Neural progenitor cell (in vitro differentiated cells): ENCODE results near the gene BMS1. TPM values are rescaled to one million over a fixed set of nuclear protein-coding genes. Genes with fewer than 3 reads are reported as not detected.

Source experiments
- DNase-seq: peaks from one replicate; pipeline ENCODE4 v3.0.0-alpha.2; 2016; ENCODE audit warnings: low spot score
- H2AFZ ChIP-seq: fragments of 200-600 bp; sonication (generic); replicated peaks from 2 replicates; pipeline ENCODE4 v1.6.1; 2016; ENCODE audit warnings: antibody characterized with exemption
- H3F3A ChIP-seq: fragments of 200-600 bp; sonication (generic); 2 replicates; pipeline ENCODE4 v1.6.1; 2016; ENCODE audit warnings: antibody characterized with exemption, low read depth
- H3K27ac ChIP-seq: fragments of 200-600 bp; sonication (generic); 2 replicates; pipeline ENCODE4 v1.5.1; 2016; ENCODE audit warnings: mild to moderate bottlenecking
- H3K27me3 ChIP-seq: fragments of 200-600 bp; sonication (generic); 2 replicates; pipeline ENCODE4 v1.6.1; 2016; ENCODE audit warnings: mild to moderate bottlenecking, moderate library complexity
- H3K36me3 ChIP-seq: fragments of 200-600 bp; sonication (generic); 2 replicates; pipeline ENCODE4 v1.5.1; 2016
- H3K4me1 ChIP-seq: fragments of 200-600 bp; sonication (generic); 2 replicates; pipeline ENCODE4 v1.6.1; 2016; ENCODE audit warnings: mixed run types
- H3K4me2 ChIP-seq: fragments of 200-600 bp; sonication (generic); 2 replicates; pipeline ENCODE4 v1.6.1; 2016
- H3K4me3 ChIP-seq: fragments of 200-600 bp; sonication (generic); 2 replicates; pipeline ENCODE4 v1.5.1; 2016
- H3K79me2 ChIP-seq: fragments of 200-600 bp; sonication (generic); 2 replicates; pipeline ENCODE4 v1.6.1; 2016; ENCODE audit warnings: low read depth
- H3K9ac ChIP-seq: fragments of 200-600 bp; sonication (generic); 2 replicates; pipeline ENCODE4 v1.6.1; 2016
- H3K9me3 ChIP-seq: fragments of 200-600 bp; sonication (generic); 2 replicates; pipeline ENCODE4 v1.5.1; 2016; ENCODE audit warnings: low read depth
- H4K20me1 ChIP-seq: fragments of 200-600 bp; sonication (generic); 2 replicates; pipeline ENCODE4 v1.6.1; 2016; ENCODE audit warnings: low read depth
- H3K27ac Mint-ChIP-seq: 3 replicates; pipeline ENCODE4 v1.8.0; 2021; ENCODE audit warnings: mixed read lengths
- H3K27me3 Mint-ChIP-seq: 2 replicates; pipeline ENCODE4 v1.8.0; 2022; ENCODE audit warnings: low read depth, mild to moderate bottlenecking, inconsistent platforms, moderate library complexity, mixed read lengths; ENCODE audit not compliant: insufficient read depth
- H3K36me3 Mint-ChIP-seq: 3 replicates; pipeline ENCODE4 v1.8.0; 2021; ENCODE audit warnings: mixed read lengths
- H3K4me1 Mint-ChIP-seq: 3 replicates; pipeline ENCODE4 v1.8.0; 2021; ENCODE audit warnings: mixed read lengths
- H3K4me3 Mint-ChIP-seq: 3 replicates; pipeline ENCODE4 v1.8.0; 2021; ENCODE audit warnings: mild to moderate bottlenecking, moderate library complexity, mixed read lengths
- H3K9me3 Mint-ChIP-seq: 3 replicates; pipeline ENCODE4 v1.8.0; 2020; ENCODE audit warnings: mixed read lengths
- CTCF ChIP-seq: fragments of 200-600 bp; sonication (generic); IDR thresholded peaks from 2 replicates; pipeline ENCODE4 v1.5.1; 2017; ENCODE audit warnings: antibody characterized with exemption, mild to moderate bottlenecking
- EZH2 ChIP-seq: fragments of 200-600 bp; sonication (generic); IDR thresholded peaks from 2 replicates; pipeline ENCODE4 v1.6.1; 2017; ENCODE audit warnings: antibody characterized with exemption, mild to moderate bottlenecking, moderate library complexity
- EZH2phosphoT487 ChIP-seq: fragments of 200-600 bp; sonication (generic); IDR thresholded peaks from 2 replicates; pipeline ENCODE4 v1.6.1; 2017; ENCODE audit warnings: antibody characterized with exemption
- total RNA-seq: library from RNA; depleted of rRNA; stranded (reverse); fragments of >200 nt; gene quantifications from 2 replicates; pipeline ENCODE4 v1.2.3, GENCODE V29; 2015; ENCODE audit warnings: low replicate concordance

BMS1 gene
- total RNA-seq, 1 donor from 2014 or later = 34.5 TPM

DNA sequence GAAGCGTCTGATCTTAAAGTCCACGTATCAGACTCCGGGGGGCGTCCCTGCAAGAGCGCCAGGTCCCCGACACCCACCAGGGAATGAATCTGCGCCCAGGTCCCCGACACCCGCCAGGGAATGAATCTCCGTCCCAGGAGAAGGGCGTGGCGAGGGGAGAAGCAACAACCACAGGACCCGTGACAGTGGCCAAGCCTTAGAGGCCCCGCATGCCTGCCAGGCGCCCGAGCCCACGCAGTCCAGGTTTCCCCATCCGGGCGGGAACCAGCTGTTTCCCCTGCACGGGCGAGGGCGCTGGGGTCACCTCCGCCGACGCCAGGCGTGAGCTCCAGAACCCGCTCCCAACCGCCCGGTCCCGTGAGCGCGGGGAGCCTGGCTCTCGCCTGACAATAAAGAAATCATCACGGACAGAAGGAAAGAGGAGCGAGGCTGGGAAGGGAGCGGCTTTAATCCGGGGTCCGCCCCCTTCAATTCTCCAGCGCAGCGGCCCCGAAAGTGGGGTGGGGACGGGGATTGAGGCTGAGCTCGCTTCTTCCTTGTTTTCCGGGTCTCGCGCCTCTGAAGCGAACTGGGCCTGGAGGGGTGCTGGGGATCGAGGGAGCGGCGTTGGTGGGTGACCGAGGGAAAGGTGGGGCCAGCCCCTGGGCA lies 29.0 kb upstream of the BMS1 start:
- H3K4me1 Mint-ChIP-seq = no peaks in the 10 kb centered on the region
- H3K27me3 Mint-ChIP-seq = peaks cover 53% of the 10 kb centered on the region

DNA sequence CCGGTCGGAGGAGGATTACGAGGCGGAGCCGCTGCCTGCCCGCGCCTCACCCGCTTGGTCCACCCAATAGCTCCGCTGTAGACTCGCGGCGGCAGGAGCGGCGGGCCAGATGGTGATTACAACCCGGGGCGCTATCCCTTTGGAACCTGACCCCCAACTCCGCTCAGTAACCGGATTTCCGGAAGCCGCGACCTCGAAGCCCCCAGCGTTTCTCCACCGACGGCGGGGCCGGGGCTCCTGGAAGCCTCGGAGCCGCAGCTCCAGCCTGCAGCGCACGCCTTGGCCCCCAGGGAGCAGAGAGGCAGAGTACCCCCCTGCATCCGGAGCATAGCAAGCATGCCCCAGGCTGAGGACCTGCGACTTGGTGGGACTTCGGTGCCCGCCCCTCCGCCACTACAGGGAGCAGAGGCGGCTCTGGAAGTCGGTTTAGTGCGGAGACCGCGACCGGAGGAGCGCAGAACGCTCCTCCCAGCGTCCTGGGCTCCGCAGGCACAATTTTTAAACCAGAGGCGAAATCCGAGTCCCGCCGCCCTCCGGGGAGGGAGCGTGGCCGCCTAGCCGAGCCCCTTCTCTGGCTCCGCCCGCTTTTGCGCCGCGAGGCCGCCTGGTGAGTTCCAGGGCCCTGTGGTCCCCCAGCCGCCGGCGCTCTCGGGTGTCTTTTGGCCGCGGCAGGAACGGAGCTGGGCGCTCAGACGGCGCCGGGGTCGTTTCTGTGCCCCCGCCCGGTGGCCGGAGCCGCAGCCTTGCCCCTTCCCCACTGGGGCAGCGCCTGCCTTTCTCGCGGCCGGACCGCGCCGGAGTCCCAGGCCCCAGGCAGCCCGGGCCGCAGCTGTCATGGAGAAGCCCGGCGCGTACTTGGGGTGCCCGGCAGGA lies 28.2 kb upstream of the BMS1 start:
- peak overlapping the region; percentile 79 for H3K4me2 ChIP-seq
- H3K9me3 ChIP-seq = no peaks in the 10 kb centered on the region
- peaks cover 56% of the 10 kb centered on the region for H3K27me3 Mint-ChIP-seq
- H4K20me1 ChIP-seq = peaks cover 7% of the 10 kb centered on the region
- H3K4me3 Mint-ChIP-seq = peak overlapping the region; percentile 85
- H3K79me2 ChIP-seq = no peaks in the 10 kb centered on the region
- H3K36me3 ChIP-seq = no peaks in the 10 kb centered on the region
- no peak overlapping the region for H3K27ac Mint-ChIP-seq
- peaks cover 3% of the 10 kb centered on the region for H3K4me1 ChIP-seq
- H3K27ac ChIP-seq = no peak overlapping the region
- DNase-seq = peak; percentile 59
- H3K4me1 Mint-ChIP-seq = no peaks in the 10 kb centered on the region
- peaks cover 91% of the 10 kb centered on the region for H3K27me3 ChIP-seq
- H3F3A ChIP-seq = peaks cover 9% of the 10 kb centered on the region
- H3K36me3 Mint-ChIP-seq = no peaks in the 10 kb centered on the region
- TF ChIP-seq EZH2 (peak; percentile 94), EZH2phosphoT487 (peak; percentile 81), CTCF (no peak)
- H3K9me3 Mint-ChIP-seq = no peaks in the 10 kb centered on the region
- H3K9ac ChIP-seq = no peak overlapping the region
- peak overlapping the region; percentile 51 for H3K4me3 ChIP-seq
- peak overlapping the region; percentile 78 for H2AFZ ChIP-seq

More for the DNA sequence above, 29.0 kb upstream of the BMS1 start:
- DNase-seq = peak; percentile 38
- TF ChIP-seq EZH2phosphoT487 (peak; percentile 60), CTCF (no peak), EZH2 (peak; percentile 66)
- H3K4me1 ChIP-seq = peaks cover 3% of the 10 kb centered on the region
- peak overlapping the region; percentile 51 for H3K4me3 ChIP-seq
- H3K4me3 Mint-ChIP-seq = peak overlapping the region; percentile 85
- H3K9me3 Mint-ChIP-seq = no peaks in the 10 kb centered on the region
- H3F3A ChIP-seq = peaks cover 9% of the 10 kb centered on the region
- H3K9me3 ChIP-seq = no peaks in the 10 kb centered on the region
- peaks cover 7% of the 10 kb centered on the region for H4K20me1 ChIP-seq
- H3K27ac ChIP-seq = no peak overlapping the region
- no peak overlapping the region for H3K9ac ChIP-seq
- H2AFZ ChIP-seq = peak overlapping the region; percentile 78
- H3K27ac Mint-ChIP-seq = no peak overlapping the region
- no peaks in the 10 kb centered on the region for H3K36me3 Mint-ChIP-seq
- no peaks in the 10 kb centered on the region for H3K36me3 ChIP-seq
- H3K27me3 ChIP-seq = peaks cover 84% of the 10 kb centered on the region
- no peaks in the 10 kb centered on the region for H3K79me2 ChIP-seq
- H3K4me2 ChIP-seq = peak overlapping the region; percentile 79

DNA sequence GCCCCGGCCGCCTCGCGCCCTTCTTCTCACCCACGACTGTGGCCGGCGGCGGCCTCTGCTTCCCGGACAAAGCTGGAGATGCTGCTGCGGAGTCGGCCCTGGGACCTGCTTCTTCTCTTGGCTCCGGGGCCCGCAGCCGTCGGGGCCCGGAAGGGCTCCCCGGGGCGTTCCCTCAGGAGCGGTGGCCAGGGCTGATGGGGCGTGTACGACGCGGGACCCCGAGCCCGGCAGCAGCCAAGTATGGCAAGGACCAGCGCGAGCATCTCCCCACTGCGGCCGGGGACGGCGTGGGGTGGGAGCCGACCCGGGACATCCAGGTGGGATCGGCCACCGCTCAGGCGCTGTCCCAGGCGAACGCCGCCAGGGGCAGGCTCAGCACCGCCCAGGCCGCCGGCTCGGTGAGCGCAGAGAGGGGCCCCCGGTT lies 27.6 kb upstream of the BMS1 start:
- TF ChIP-seq EZH2phosphoT487 = peak; percentile 82
- peak; percentile 78 for TF ChIP-seq EZH2
- TF ChIP-seq CTCF = peak; percentile 34
- H3K9ac ChIP-seq = no peak overlapping the region
- Mint-ChIP-seq H3K36me3 (no peaks in the 10 kb centered on the region), H3K4me3 (no peak overlapping the region), H3K4me1 (no peaks in the 10 kb centered on the region), H3K27ac (no peak overlapping the region), H3K9me3 (no peaks in the 10 kb centered on the region), H3K27me3 (peaks cover 53% of the 10 kb centered on the region)
- H3F3A ChIP-seq = peaks cover 9% of the 10 kb centered on the region
- H3K27me3 ChIP-seq = peaks cover 98% of the 10 kb centered on the region
- H3K79me2 ChIP-seq = no peaks in the 10 kb centered on the region
- H3K36me3 ChIP-seq = no peaks in the 10 kb centered on the region
- peaks cover 3% of the 10 kb centered on the region for H3K4me1 ChIP-seq
- peak overlapping the region; percentile 51 for H3K4me3 ChIP-seq
- no peaks in the 10 kb centered on the region for H3K9me3 ChIP-seq
- peak overlapping the region; percentile 78 for H2AFZ ChIP-seq
- H3K27ac ChIP-seq = no peak overlapping the region
- H3K4me2 ChIP-seq = peak overlapping the region; percentile 79
- peak; percentile 42 for DNase-seq
- H4K20me1 ChIP-seq = peaks cover 7% of the 10 kb centered on the region
